ENCODE measurements around the gene WWOX. TPM values are rescaled to one million over a fixed set of nuclear protein-coding genes. Genes with fewer than 3 reads are reported as not detected.
A peak's percentile ranks its signal among the peaks of the same experiment; 100 is the strongest.
"Not testable (repeated sequence)": the region's sequence is repeated elsewhere in the genome, so short reads cannot be mapped to it uniquely, and the experiment has no call there.

WWOX gene
- polyA plus RNA-seq, 4 donors: 4.9 to 15.8 (median 7.0) TPM

DNA sequence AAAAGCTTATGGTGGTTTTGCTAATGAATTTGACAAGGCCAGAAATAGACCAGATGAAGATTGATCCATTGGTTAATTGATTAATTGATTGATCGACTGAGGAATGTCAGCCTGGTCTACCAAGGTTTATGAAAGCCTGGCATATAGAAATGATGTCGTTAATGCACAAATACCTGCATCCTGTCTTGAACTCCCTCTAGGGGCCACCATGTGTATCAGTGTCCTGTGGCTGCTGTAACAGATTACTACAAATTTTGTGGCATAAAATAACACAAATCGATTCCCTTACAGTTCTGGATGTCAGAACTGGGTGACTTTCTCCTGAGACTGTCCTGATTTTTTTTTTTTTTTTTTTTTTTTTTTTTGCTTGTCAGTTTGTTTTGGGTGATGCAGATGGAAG is 947.9 kb downstream of the WWOX start:
- peak in 1 of 2 donors; percentile 42 for DNase-seq
- Histone ChIP-seq H3K4me1 (ENCODE audit: control insufficient read depth in 3 of 3, insufficient read depth in 2 of 3, low read depth in 1 of 3, low read length in 2 of 3) (no peaks in the 10 kb centered on the region), H3K9me3 (ENCODE audit: control insufficient read depth in 2 of 2, insufficient read depth in 1 of 2, low read depth in 1 of 2, low read length in 1 of 2) (no peaks in the 10 kb centered on the region), H3K27ac (ENCODE audit: low read depth in 1 of 3, low read length in 2 of 3) (no peak overlapping the region), H3K36me3 (ENCODE audit: control insufficient read depth in 3 of 3, insufficient read depth in 2 of 3, low read depth in 1 of 3, low read length in 3 of 3) (no peaks in the 10 kb centered on the region), H3K27me3 (ENCODE audit: control insufficient read depth in 3 of 3, insufficient read depth in 3 of 3, low read length in 3 of 3) (no peaks in the 10 kb centered on the region), H3K4me3 (ENCODE audit: low read depth in 1 of 3, low read length in 3 of 3) (no peak overlapping the region)
- 62 to 65% (median 62%) methylated on average over 3 of the region's 3 CpGs for WGBS, 3 donors
- FAIRE-seq: no peak

DNA sequence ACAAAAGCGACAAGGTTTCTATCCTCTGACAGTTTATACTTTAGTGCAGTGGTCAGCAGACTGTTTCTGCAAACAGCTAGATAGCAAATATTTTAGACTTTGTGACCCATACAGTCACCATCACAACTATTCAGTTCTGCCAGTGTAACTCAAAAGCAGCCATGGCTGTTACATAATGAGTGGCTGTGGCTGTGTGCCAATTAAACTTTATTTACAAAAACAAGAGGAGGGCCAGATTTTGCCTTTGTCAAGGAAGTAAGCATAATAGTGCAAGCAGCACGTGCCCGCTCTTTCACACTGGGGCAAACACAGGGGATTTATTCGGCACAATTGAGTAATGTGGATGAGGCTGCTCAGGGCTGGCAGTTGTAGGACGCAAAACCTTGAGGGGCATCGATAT is 949.6 kb downstream of the WWOX start:
- FAIRE-seq (no peak), DNase-seq (no peak)
- 94 to 98% (median 97%) methylated on average over 6 of the region's 6 CpGs for WGBS, 3 donors
- H3K4me1 ChIP-seq (ENCODE audit: control insufficient read depth in 3 of 3, insufficient read depth in 2 of 3, low read depth in 1 of 3, low read length in 2 of 3): peaks cover 0 to 5% (median 0%) of the 10 kb centered on the region in 3 donors
- no peak overlapping the region for H3K4me3 ChIP-seq (ENCODE audit: low read depth in 1 of 3, low read length in 3 of 3)
- H3K36me3 ChIP-seq (ENCODE audit: control insufficient read depth in 3 of 3, insufficient read depth in 2 of 3, low read depth in 1 of 3, low read length in 3 of 3): no peaks in the 10 kb centered on the region
- no peak overlapping the region for H3K27ac ChIP-seq (ENCODE audit: low read depth in 1 of 3, low read length in 2 of 3)
- no peaks in the 10 kb centered on the region for H3K9me3 ChIP-seq (ENCODE audit: control insufficient read depth in 2 of 2, insufficient read depth in 1 of 2, low read depth in 1 of 2, low read length in 1 of 2)
- H3K27me3 ChIP-seq (ENCODE audit: control insufficient read depth in 3 of 3, insufficient read depth in 3 of 3, low read length in 3 of 3): no peaks in the 10 kb centered on the region

DNA sequence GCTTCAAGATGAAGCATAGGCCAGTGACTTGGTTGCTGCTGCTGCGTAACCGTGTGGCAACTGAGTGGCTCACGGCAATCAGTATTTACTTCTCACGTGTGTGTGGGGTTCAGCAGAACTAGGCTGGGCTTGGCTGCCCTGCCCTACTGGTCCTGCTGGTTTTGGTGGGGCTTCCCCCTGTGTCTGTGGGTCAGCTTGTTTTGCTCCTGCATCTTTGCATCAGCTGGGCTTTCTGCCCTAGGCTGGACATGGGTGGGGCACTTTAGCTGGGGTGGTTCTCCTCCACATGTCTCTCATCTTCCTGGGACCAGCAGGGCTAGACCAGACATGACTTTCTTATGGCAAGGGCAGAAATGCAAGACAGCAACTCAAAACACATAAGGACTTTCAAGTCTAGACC is 950.6 kb downstream of the WWOX start:
- FAIRE-seq (no peak), DNase-seq (no peak)
- WGBS, 3 donors: 87 to 90% (median 90%) methylated on average over 4 of the region's 4 CpGs
- no peaks in the 10 kb centered on the region for H3K27me3 ChIP-seq (ENCODE audit: control insufficient read depth in 3 of 3, insufficient read depth in 3 of 3, low read length in 3 of 3)
- no peak overlapping the region for H3K27ac ChIP-seq (ENCODE audit: low read depth in 1 of 3, low read length in 2 of 3)
- peaks cover 0 to 13% (median 3%) of the 10 kb centered on the region in 3 donors for H3K4me1 ChIP-seq (ENCODE audit: control insufficient read depth in 3 of 3, insufficient read depth in 2 of 3, low read depth in 1 of 3, low read length in 2 of 3)
- no peaks in the 10 kb centered on the region for H3K36me3 ChIP-seq (ENCODE audit: control insufficient read depth in 3 of 3, insufficient read depth in 2 of 3, low read depth in 1 of 3, low read length in 3 of 3)
- no peak overlapping the region for H3K4me3 ChIP-seq (ENCODE audit: low read depth in 1 of 3, low read length in 3 of 3)
- no peaks in the 10 kb centered on the region for H3K9me3 ChIP-seq (ENCODE audit: control insufficient read depth in 2 of 2, insufficient read depth in 1 of 2, low read depth in 1 of 2, low read length in 1 of 2)

DNA sequence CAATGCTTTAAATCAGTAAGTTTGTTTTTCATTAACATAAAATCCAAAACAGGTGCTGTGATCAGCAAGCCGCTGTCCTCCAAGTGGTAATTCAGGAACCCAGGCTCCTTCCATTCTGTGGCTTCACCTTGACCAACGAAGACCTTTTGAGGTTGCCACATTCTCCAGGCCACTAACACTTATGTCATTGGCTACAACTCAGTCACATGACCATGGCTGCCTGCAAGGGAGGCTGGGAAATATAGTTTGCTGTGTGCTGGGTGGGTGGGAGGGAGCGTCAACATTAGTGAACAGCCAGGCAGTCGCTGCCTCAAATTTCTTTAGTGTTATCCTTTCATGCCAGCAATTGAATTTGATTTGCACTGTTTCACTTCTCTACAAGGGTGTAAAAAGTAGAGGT is 951.9 kb downstream of the WWOX start:
- no peak for DNase-seq
- no peaks in the 10 kb centered on the region for H3K27me3 ChIP-seq (ENCODE audit: control insufficient read depth in 3 of 3, insufficient read depth in 3 of 3, low read length in 3 of 3)
- H3K4me1 ChIP-seq (ENCODE audit: control insufficient read depth in 3 of 3, insufficient read depth in 2 of 3, low read depth in 1 of 3, low read length in 2 of 3): peaks cover 0 to 24% (median 5%) of the 10 kb centered on the region in 3 donors
- no peaks in the 10 kb centered on the region for H3K36me3 ChIP-seq (ENCODE audit: control insufficient read depth in 3 of 3, insufficient read depth in 2 of 3, low read depth in 1 of 3, low read length in 3 of 3)
- no peak for FAIRE-seq
- 90 to 95% (median 95%) methylated on average over 4 of the region's 4 CpGs for whole genome bisulfite sequencing, 3 donors
- peaks cover 0 to 3% of the 10 kb centered on the region in 2 donors for H3K9me3 ChIP-seq (ENCODE audit: control insufficient read depth in 2 of 2, insufficient read depth in 1 of 2, low read depth in 1 of 2, low read length in 1 of 2)
- no peak overlapping the region for H3K4me3 ChIP-seq (ENCODE audit: low read depth in 1 of 3, low read length in 3 of 3)
- no peak overlapping the region for H3K27ac ChIP-seq (ENCODE audit: low read depth in 1 of 3, low read length in 2 of 3)

- H3K4me1 ChIP-seq (ENCODE audit: control insufficient read depth in 3 of 3, insufficient read depth in 2 of 3, low read depth in 1 of 3, low read length in 2 of 3): peaks cover 0 to 27% (median 5%) of the 10 kb centered on the region in 3 donors
- FAIRE-seq; H3K4me3 ChIP-seq (ENCODE audit: low read depth in 1 of 3, low read length in 3 of 3); DNase-seq; H3K36me3 ChIP-seq (ENCODE audit: control insufficient read depth in 3 of 3, insufficient read depth in 2 of 3, low read depth in 1 of 3, low read length in 3 of 3); H3K27me3 ChIP-seq (ENCODE audit: control insufficient read depth in 3 of 3, insufficient read depth in 3 of 3, low read length in 3 of 3); H3K27ac ChIP-seq (ENCODE audit: low read depth in 1 of 3, low read length in 2 of 3); H3K9me3 ChIP-seq (ENCODE audit: control insufficient read depth in 2 of 2, insufficient read depth in 1 of 2, low read depth in 1 of 2, low read length in 1 of 2): not testable (repeated sequence)
- 72 to 85% (median 79%) methylated on average over 4 of the region's 4 CpGs for WGBS, 3 donors
Measured at GRCh38 chr16:79052198-79052597, 952.7 kb downstream of the WWOX start.

GRCh38 chr16:79053577-79053976 is 954.1 kb downstream of the WWOX start:
- WGBS, 3 donors: 60 to 85% (median 73%) methylated on average over 4 of the region's 4 CpGs
- H3K27ac ChIP-seq (ENCODE audit: low read depth in 1 of 3, low read length in 2 of 3): no peak overlapping the region
- H3K36me3 ChIP-seq (ENCODE audit: control insufficient read depth in 3 of 3, insufficient read depth in 2 of 3, low read depth in 1 of 3, low read length in 3 of 3): no peaks in the 10 kb centered on the region
- DNase-seq (no peak), FAIRE-seq (no peak)
- H3K27me3 ChIP-seq (ENCODE audit: control insufficient read depth in 3 of 3, insufficient read depth in 3 of 3, low read length in 3 of 3): no peaks in the 10 kb centered on the region
- H3K4me1 ChIP-seq (ENCODE audit: control insufficient read depth in 3 of 3, insufficient read depth in 2 of 3, low read depth in 1 of 3, low read length in 2 of 3): peaks cover 0 to 27% (median 5%) of the 10 kb centered on the region in 3 donors
- H3K9me3 ChIP-seq (ENCODE audit: control insufficient read depth in 2 of 2, insufficient read depth in 1 of 2, low read depth in 1 of 2, low read length in 1 of 2): peaks cover 0 to 3% of the 10 kb centered on the region in 2 donors
- H3K4me3 ChIP-seq (ENCODE audit: low read depth in 1 of 3, low read length in 3 of 3): no peak overlapping the region

- FAIRE-seq (no peak), DNase-seq (peak; percentile 52 to 67)
- WGBS, 3 donors: 42 to 68% (median 63%) methylated on average over 13 of the region's 13 CpGs
- Histone ChIP-seq H3K9me3 (ENCODE audit: control insufficient read depth in 2 of 2, insufficient read depth in 1 of 2, low read depth in 1 of 2, low read length in 1 of 2) (peaks cover 0 to 3% of the 10 kb centered on the region in 2 donors), H3K27ac (ENCODE audit: low read depth in 1 of 3, low read length in 2 of 3) (peak overlapping the region in 2 of 3 donors; percentile 22 to 56), H3K36me3 (ENCODE audit: control insufficient read depth in 3 of 3, insufficient read depth in 2 of 3, low read depth in 1 of 3, low read length in 3 of 3) (no peaks in the 10 kb centered on the region), H3K4me3 (ENCODE audit: low read depth in 1 of 3, low read length in 3 of 3) (no peak overlapping the region), H3K27me3 (ENCODE audit: control insufficient read depth in 3 of 3, insufficient read depth in 3 of 3, low read length in 3 of 3) (no peaks in the 10 kb centered on the region), H3K4me1 (ENCODE audit: control insufficient read depth in 3 of 3, insufficient read depth in 2 of 3, low read depth in 1 of 3, low read length in 2 of 3) (peaks cover 0 to 27% (median 5%) of the 10 kb centered on the region in 3 donors)
Measured at GRCh38 chr16:79054211-79054984, 954.9 kb downstream of the WWOX start.

DNA sequence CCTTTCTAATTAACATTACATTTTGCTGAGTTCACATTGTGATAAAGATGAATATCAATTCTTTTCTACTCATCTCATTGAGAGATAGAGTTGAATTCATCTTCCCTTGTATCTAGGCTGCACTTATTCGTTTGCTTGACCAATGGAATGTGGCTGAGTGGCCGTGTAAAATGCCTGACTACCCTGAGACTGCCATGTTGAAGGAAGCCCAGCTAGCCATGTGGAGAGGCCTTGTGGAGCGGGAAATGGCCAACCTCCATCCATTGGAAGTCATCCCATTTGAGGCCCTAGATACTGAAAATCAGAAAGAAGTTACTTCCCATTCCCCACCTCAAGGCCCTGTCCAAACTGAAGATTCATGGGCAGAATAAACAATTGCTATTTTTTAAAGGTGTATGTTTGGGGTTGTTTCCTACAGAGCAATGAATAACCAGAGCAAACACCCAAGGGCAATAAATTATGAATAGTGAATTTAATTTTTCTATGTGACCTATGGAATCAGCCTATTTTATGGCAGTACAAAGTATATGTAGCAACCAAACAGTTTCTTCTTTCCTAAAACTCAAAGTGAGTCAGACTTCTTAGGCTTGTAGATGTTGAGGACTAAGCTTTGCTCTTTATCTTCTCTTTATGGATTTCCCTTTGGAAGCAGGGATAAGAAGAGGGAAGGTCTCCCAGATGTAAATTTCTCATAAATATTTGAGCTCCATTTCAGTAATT is 956.0 kb downstream of the WWOX start:
- FAIRE-seq: peak; percentile 73
- no peaks in the 10 kb centered on the region for H3K27me3 ChIP-seq (ENCODE audit: control insufficient read depth in 3 of 3, insufficient read depth in 3 of 3, low read length in 3 of 3)
- WGBS, 3 donors: 72 to 84% (median 83%) methylated on average over 3 of the region's 3 CpGs
- H3K4me1 ChIP-seq (ENCODE audit: control insufficient read depth in 3 of 3, insufficient read depth in 2 of 3, low read depth in 1 of 3, low read length in 2 of 3): peaks cover 0 to 27% (median 5%) of the 10 kb centered on the region in 3 donors
- DNase-seq: peak; percentile 70 to 83
- H3K9me3 ChIP-seq (ENCODE audit: control insufficient read depth in 2 of 2, insufficient read depth in 1 of 2, low read depth in 1 of 2, low read length in 1 of 2): peaks cover 0 to 3% of the 10 kb centered on the region in 2 donors
- H3K4me3 ChIP-seq (ENCODE audit: low read depth in 1 of 3, low read length in 3 of 3): no peak overlapping the region
- H3K36me3 ChIP-seq (ENCODE audit: control insufficient read depth in 3 of 3, insufficient read depth in 2 of 3, low read depth in 1 of 3, low read length in 3 of 3): no peaks in the 10 kb centered on the region
- H3K27ac ChIP-seq (ENCODE audit: low read depth in 1 of 3, low read length in 2 of 3): peak overlapping the region in 2 of 3 donors; percentile 32 to 63
